HG02840 (cell line): Measurements from ENCODE around the gene KDM4C.
"Not testable (repeated sequence)": the region's sequence is repeated elsewhere in the genome, so short reads cannot be mapped to it uniquely, and the experiment has no call there.

Experiments
- ATAC-seq: cut with Tn5 transposase; IDR thresholded peaks from one replicate; pipeline ENCODE4 v1.9.1; 2021; ENCODE audit warnings: mild to moderate bottlenecking, moderate library complexity, moderate number of reproducible peaks; ENCODE audit not compliant: unreplicated experiment, low FRiP score

The KDM4C gene

GRCh38 chr9:6757456-6758247 lies at the start of gene KDM4C:
KDM4C (plus strand) TSS chr9:6757973; CDS start chr9:6792989, 35,016 bp downstream.
- peak; percentile 76 for ATAC-seq

GRCh38 chr9:6708732-6709131 lies 49.0 kb upstream of the KDM4C start:
- no peak for ATAC-seq

GRCh38 chr9:6711403-6711802 lies 46.4 kb upstream of the KDM4C start:
- no peak for ATAC-seq

- no peak for ATAC-seq
Observed at GRCh38 chr9:6712041-6712440, 45.7 kb upstream of the KDM4C start.

GRCh38 chr9:6714176-6714575 lies 43.6 kb upstream of the KDM4C start:
- ATAC-seq = no peak

- ATAC-seq = not testable (repeated sequence)
Observed at GRCh38 chr9:6715153-6715754, 42.5 kb upstream of the KDM4C start.

GRCh38 chr9:6715755-6716643 lies 41.8 kb upstream of the KDM4C start:
- ATAC-seq = peak; percentile 66

- ATAC-seq = no peak
Observed at GRCh38 chr9:6716766-6717165, 41.0 kb upstream of the KDM4C start.

GRCh38 chr9:6723881-6724420 lies 33.8 kb upstream of the KDM4C start:
- ATAC-seq = no peak

- no peak for ATAC-seq
Observed at GRCh38 chr9:6733257-6733656, 24.5 kb upstream of the KDM4C start.

- no peak for ATAC-seq
Observed at GRCh38 chr9:6733831-6734230, 23.9 kb upstream of the KDM4C start.

GRCh38 chr9:6735422-6735821 lies 22.4 kb upstream of the KDM4C start:
- no peak for ATAC-seq

GRCh38 chr9:6739218-6739617 lies 18.6 kb upstream of the KDM4C start:
- ATAC-seq = no peak

- ATAC-seq = not testable (repeated sequence)
Observed at GRCh38 chr9:6748861-6749260, 8.9 kb upstream of the KDM4C start.

GRCh38 chr9:6754861-6755260 lies 2.9 kb upstream of the KDM4C start:
- ATAC-seq = not testable (repeated sequence)

GRCh38 chr9:6757132-6757455 lies 679 bp upstream of the KDM4C start:
- ATAC-seq = peak; percentile 26

GRCh38 chr9:6758248-6758497 lies 400 bp downstream of the KDM4C start:
- peak; percentile 27 for ATAC-seq

GRCh38 chr9:6758498-6759184 lies 868 bp downstream of the KDM4C start:
- peak; percentile 13 for ATAC-seq

GRCh38 chr9:6759185-6759977 lies 1.6 kb downstream of the KDM4C start:
- peak; percentile 5 for ATAC-seq

GRCh38 chr9:6761306-6761705 lies 3.5 kb downstream of the KDM4C start:
- ATAC-seq = no peak
